CD4-positive, alpha-beta T cell treated with Interleukin-15 for 4 hours (primary cell): Measurements from ENCODE around the gene ACSM2A.
"Not testable (repeated sequence)": the region's sequence is repeated elsewhere in the genome, so short reads cannot be mapped to it uniquely, and the experiment has no call there.

Source experiments
- DNase-seq: peaks from one replicate; pipeline ENCODE4 v3.0.0-alpha.2; 2020; ENCODE audit warnings: low spot score

The ACSM2A gene

DNA sequence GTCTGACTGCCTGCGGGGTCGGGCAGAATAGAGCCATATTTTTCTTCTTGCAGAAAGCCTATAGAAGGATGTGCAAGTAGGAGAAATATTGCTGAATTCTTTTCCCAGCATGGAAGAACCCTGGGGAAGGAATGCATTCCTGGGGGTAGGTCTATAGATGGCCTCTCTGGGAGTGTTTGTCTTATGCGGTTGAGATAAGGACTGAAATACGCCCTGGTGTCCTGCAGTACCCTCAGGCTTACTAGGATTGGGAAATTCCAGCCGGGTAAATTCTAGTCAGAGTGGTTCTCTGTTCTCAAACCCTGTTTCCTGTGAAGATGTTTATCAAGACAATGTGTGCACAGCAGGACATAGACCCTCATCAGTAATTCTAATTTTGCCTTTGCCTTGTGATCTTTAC, 2.3 kb downstream of the ACSM2A start:
- DNase-seq = not testable (repeated sequence)

DNA sequence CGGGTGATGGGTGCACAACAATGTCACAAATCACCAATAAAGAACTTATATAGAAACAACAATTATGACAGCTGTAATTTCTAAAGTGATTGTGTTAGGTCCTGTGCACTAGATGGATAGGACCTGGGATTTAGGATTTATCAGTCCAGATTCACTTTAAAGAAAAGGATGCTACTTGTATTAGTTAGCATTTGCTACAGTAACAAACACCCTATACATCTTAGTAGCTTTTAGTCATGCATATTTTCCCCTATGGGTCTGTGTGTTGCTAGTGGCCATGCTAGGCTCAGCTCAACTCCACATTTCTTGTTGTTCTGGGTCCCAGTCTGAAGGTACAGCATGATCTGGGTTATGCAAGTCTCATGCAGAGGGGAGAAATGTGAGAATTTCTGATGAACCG, 7.9 kb downstream of the ACSM2A start:
- not testable (repeated sequence) for DNase-seq

DNA sequence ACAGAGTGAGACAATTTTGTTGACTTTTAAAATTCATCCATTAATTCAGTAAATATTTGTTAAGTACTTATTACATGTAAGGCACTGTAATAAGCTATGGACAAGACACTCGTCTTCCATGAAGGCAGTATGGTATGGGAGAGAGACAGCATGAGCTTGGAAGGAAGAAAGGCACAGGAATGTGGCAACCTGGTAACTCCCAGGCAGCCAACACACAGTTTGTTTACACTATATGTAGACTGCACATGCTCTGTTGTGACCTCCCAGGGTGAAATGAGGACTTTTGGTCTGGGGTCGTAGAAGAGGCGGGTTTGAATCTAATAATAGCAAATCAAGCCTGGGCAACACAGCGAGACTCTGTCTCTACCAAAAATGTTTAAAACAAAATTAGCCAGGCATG, 9.0 kb downstream of the ACSM2A start:
- not testable (repeated sequence) for DNase-seq

DNA sequence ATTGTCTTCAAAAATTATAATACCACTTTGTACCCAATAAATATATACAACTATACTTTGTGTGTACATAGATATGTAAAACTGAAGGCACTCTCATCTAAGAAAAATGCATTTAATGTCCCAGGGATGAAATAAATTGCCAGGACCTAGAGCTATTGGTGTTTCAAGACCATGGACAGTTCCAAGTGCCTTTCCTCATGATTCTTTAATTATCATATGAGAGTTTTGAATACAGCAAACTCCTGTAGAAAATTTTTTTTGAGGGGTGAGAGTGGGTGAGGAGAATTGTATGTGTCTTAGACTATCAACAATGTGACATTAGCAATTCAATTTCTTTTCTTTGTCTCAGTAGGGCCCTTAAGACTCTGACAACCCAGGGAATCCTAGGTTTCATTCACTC, 17.6 kb downstream of the ACSM2A start:
- DNase-seq = not testable (repeated sequence)

DNA sequence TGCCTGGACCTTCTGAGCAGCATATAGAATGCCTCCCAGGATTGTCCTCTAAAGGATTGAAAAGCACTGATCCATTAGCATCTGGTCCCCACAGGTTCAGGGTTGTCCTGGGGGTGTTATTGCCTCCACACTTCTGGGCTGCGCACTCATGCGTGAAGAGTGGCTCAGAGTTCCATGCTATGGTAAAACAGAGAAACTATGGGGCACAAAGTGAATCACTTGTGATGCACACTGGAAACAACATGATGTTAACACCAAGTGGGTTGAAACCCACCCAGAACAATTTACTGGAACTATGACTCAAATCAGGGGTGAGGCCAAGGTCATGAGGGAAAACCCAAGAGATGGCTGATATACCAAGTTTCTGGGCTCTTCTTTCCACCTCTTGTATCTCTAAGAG, 18.6 kb downstream of the ACSM2A start:
- DNase-seq = not testable (repeated sequence)

DNA sequence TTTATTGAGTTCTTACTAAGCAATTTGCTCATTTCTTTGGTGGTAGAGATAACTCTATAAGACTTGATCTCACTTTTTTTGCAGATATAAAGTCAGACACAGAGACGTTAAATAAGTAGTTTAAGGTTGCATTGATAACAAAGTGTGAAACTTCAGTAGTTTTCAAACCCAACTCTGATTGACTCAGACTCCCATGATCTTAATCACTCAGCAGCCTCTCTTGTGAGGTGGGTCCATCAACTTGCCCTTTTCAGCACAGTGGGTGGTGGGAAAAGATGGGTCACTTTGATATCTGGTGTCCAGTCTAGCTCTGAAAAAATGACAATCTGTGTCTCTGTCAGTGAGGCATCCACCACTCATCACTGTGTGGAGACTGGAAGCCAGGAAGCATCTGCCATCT, 19.4 kb downstream of the ACSM2A start:
- DNase-seq = not testable (repeated sequence)

DNA sequence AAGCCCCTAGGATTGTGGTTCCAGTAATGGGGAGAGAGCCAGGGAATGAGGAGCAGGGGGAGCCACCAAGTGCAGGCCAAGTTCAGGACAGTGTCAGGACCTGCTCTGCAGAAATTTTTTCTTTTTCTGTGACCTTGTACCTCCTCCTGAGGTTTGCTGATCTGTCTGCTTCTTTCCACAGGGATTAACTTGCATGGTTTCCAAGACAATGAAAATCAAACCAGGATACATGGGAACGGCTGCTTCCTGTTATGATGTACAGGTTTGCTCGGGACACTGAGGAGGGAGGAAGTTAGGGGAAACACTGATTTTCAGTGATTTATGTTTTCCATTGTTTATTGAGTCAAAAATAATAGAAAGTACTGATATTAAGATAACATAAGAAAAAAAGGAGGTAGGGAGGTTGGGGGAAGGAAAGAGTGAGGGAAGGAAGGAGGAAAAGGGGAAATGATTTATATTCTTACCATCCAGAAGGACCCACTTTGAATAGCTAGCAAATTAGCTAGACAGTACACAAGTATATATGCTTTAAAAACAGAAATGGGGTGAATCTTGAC, 25.9 kb downstream of the ACSM2A start:
- DNase-seq = not testable (repeated sequence)

DNA sequence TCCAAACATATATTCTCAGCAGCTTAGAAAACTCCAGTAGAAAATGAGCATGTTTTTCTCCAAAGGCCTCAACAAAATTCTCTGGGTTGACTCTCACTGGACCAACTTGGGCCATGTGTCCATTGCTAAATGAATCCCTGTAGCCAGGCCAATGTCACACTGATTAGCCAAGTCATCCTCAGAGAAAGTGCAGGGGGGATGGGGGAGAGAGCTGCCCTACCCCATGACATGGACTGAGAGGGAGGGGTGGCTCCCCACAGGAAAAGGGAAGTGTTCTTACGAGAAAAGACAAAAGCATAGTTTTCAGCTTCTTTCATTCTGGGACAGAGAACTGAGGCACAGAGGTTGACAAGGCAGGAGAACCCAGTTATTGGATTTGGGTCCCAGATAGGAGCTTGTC, 32.7 kb downstream of the ACSM2A start:
- not testable (repeated sequence) for DNase-seq

DNA sequence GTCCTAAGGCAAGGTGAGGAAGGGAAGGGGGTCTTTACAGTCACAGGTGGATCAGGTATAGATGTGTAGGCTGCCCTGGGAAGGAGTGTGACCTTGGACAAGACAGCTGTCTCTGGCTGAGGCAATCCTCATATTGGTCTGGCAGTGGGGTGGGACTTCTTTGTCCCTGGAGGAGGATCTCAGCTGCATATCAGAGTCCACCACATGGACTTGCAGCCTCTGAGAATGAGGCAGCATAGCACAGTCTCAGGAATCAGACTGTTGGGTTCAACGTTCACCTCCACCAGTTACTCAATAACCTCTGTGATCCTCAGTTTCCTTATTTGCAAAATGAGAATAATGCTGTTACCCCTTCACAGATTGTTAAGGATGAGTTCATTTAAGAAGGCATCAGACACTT, 33.4 kb downstream of the ACSM2A start:
- DNase-seq = no peak

DNA sequence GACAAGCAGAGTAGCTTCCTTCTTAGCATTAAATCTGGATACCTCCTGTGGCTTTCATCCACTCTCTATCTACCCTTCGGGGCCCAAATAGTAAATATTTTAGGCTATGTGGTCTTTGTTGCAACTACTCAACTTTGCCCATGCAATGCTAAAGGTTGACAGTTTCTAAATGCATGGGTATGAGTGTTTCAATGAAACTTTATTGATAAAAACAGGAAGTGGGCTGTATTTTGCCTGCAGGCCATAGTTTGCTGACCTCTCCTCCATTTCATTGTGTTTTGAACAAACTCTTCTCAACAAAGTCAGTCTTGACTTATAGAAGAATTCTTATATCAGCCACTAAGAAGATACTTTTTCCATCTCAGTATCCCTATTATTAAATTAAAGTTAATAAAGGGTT, 34.1 kb downstream of the ACSM2A start:
- DNase-seq = no peak

DNA sequence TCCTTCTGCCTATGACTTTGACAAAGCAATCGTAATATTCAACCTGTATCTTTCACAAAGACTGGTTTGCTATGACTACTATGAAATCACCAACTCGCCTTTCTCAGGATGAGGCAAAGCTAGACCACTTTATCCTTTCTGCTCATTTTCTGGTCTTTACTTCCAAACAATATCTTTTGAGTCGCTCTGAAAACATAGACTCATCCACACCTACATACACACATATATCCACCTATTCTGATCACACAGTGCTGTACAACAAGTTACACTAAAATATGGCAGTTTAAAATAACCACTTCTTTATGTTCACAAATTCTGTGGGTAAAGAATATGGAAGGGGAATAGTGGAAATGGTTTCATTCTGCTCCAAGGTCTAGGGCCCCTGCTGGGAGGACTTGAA, 39.7 kb downstream of the ACSM2A start:
- not testable (repeated sequence) for DNase-seq

DNA sequence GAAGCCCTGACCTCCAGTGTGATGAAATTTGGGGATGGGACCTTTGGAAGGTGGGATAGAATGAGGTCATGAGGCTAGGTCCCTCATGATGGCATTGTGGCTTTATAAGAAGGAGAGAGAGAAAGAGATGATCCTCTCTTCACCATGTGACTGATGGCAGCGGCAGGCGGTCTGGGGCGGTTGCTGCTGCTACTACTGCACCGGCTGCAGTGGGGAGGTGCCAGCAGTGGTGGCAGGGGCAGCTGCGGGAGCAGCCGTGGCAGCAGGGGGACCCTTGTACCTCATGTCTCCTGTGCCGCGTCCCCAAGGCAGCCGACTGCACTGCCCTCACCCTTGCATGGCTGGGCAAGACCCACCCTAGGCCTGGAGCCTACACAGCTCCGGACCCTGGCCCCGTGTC, 40.1 kb downstream of the ACSM2A start:
- not testable (repeated sequence) for DNase-seq

DNA sequence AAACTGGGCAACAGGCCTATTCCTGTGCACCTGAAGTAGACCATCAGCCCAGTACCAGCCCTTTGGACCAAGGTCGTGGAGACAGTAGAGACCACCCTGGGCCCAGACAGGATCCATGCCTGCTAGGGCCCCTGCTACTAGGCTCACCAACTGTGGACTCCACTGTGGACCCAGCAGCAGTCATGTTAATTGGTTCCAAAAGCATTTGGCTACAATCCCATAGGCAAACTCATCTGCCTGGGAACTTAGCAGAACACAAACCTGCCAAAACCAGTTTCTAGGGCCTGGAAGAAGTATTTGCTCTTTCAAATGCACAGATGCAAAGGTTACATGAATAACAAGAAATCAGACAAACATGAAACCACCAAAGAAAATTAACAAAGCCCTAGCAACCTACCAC, 53.1 kb downstream of the ACSM2A start:
- DNase-seq = no peak

DNA sequence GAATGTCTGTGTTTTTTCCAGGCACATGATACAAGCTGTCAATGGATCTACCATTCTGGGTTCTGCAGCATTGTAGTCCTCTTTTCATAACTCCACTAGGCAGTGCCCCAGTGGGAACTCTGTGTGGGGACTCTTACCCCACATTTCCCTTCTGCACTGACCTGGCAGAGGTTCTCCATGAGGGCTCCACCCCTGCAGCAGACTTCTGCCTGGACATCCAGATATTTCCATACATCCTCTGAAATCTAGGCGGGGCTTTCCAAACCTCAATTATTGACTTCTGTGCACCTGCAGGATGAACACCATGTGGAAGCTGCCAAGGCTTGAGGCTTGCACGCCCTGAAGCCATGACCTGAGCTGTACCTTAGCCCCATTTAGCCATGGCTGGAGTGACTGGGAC, 56.0 kb downstream of the ACSM2A start:
- no peak for DNase-seq

DNA sequence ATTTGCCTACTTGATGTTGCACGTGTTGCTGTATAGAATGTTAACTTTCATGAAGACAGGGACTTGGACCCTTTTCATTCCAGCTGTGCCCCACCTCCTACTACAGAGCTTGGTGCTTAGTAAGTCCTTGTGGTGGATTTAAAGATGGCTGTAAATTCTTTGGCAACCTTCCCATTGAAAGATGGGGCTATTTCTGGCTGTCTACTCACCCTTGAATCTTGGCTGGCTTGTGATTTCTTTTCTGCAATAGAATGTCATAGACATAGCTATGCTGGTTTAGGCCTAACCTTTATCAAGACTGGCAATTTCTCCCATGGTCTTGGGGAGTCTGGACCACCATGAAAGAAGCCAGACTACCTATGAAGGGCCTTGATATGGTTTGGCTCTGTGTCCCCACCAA, 59.0 kb downstream of the ACSM2A start:
- no peak for DNase-seq

DNA sequence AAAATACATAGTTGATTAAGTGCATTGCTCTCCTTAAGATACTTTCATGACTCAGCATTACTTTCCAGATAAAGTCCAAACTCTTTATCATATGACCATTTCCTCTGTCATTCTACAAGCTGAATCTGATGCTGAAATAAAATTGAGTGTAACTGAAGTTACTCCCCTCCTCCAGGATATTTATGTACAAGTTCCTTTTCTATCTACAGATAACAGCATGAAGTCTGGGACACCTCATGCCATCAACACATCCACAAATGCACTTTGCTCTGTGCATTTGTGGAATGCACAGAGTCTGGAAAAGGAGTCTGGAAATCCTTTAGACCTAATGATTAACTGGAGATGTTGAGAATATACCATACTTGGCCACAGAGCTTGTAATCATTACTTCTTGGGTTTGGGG, 64.4 kb downstream of the ACSM2A start:
- no peak for DNase-seq

DNA sequence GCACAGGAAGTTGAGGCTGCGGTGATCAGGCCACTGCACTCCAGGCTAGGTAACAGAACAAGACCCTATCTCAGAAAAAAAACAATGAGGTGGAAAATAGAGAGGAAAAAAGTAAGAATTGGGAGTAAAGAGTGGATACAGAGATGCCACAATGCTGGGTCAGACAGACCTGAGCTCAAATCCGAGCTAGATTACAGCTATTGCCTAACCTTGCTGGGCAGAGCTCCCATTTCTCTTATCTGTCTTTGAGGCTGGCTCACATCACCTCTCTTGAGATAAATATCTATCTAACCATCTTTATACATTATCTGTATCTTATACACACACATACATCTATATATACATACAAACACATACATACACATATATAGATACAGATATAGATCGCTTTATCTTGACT, 65.8 kb downstream of the ACSM2A start:
- DNase-seq = no peak

DNA sequence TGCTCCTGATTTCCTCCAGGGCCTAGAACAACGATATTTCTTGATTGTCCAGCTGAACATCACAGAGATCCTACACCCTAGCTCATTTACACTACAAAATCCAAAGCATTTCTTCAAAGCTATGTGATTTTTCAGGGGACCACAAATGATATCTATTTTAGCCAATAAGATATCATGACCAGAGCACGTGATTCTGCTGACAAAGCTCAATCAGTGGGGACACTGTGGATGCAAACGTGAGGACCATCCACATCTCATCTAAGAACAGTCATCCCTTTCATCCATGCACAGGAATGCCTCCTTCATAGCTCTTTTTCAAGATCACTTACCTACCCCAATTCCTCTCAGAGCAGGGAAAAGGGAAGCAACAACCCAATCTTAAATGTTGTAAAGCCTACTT, 67.9 kb downstream of the ACSM2A start:
- no peak for DNase-seq

DNA sequence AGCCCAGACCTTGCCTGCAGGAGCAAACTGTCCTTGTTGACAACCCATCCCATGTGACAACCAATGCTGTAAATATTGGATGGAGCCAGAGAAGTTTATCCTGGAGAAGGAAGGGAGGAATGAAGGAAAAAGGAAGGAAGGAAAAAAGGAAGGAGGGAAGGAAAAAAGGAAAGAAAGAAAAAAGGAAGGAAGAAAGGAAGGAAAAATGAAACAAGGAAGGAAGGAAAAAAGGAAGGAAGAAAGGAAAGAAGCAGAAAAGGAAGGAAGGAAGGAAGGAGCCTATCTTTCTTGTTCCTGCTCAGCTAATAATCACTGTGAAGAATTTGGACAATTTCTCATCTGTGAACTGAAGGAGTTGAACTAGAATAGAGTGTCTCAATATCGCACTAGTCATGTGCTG, 68.8 kb downstream of the ACSM2A start:
- DNase-seq = no peak

DNA sequence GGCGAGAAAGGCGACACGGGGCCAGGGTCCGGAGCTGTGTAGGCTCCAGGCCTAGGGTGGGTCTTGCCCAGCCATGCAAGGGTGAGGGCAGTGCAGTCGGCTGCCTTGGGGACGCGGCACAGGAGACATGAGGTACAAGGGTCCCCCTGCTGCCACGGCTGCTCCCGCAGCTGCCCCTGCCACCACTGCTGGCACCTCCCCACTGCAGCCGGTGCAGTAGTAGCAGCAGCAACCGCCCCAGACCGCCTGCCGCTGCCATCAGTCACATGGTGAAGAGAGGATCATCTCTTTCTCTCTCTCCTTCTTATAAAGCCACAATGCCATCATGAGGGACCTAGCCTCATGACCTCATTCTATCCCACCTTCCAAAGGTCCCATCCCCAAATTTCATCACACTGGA, 80.5 kb downstream of the ACSM2A start:
- not testable (repeated sequence) for DNase-seq

DNA sequence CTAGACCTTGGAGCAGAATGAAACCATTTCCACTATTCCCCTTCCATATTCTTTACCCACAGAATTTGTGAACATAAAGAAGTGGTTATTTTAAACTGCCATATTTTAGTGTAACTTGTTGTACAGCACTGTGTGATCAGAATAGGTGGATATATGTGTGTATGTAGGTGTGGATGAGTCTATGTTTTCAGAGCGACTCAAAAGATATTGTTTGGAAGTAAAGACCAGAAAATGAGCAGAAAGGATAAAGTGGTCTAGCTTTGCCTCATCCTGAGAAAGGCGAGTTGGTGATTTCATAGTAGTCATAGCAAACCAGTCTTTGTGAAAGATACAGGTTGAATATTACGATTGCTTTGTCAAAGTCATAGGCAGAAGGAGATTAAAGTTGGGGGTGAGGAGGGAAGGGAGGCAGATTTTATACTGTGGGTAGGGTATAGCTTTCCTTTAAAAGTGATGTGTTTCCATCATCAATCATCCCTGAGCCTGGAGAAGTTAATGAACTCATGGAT, 81.0 kb downstream of the ACSM2A start:
- not testable (repeated sequence) for DNase-seq

DNA sequence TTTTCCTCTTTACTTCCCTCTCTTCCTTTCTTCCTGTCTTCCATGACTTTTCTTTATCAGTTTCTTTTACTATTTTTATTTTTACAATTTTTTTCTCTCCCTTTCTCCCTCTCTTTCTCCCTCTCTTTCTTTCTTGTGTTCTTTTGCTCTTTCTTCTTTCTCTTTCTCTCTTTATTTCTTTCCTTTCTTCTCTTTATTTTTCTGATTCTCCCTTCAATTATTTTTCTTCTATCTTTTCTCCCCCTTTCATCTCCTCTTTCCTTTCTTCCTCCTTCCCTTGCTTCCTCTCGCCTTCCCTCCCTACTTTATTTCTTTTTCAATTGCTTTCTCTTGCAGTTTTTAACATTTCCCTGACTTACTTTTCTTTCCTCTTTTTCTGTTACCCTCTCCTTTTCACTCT, 85.3 kb downstream of the ACSM2A start:
- DNase-seq = not testable (repeated sequence)
